Measurements from ENCODE around the gene ZNF521.

- TF ChIP-seq EZH2phosphoT487 (IDR thresholded peaks at IDR 0.05; ENCODE audit: borderline replicate concordance, low read length): no peak
- TF ChIP-seq, protein P1, sequence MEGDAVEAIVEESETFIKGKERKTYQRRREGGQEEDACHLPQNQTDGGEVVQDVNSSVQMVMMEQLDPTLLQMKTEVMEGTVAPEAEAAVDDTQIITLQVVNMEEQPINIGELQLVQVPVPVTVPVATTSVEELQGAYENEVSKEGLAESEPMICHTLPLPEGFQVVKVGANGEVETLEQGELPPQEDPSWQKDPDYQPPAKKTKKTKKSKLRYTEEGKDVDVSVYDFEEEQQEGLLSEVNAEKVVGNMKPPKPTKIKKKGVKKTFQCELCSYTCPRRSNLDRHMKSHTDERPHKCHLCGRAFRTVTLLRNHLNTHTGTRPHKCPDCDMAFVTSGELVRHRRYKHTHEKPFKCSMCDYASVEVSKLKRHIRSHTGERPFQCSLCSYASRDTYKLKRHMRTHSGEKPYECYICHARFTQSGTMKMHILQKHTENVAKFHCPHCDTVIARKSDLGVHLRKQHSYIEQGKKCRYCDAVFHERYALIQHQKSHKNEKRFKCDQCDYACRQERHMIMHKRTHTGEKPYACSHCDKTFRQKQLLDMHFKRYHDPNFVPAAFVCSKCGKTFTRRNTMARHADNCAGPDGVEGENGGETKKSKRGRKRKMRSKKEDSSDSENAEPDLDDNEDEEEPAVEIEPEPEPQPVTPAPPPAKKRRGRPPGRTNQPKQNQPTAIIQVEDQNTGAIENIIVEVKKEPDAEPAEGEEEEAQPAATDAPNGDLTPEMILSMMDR (conservative IDR thresholded peaks at IDR 0.05; ENCODE audit: low read depth, low read length): no peak
Measured at GRCh38 chr18:25240420-25240770, 111.6 kb downstream of the ZNF521 start.
